HG03139 (cell line): ENCODE measurements around the gene NCKAP1.

ENCODE experiments used
- ATAC-seq: cut with Tn5 transposase; IDR thresholded peaks from one replicate; pipeline ENCODE4 v1.9.1; 2021; ENCODE audit not compliant: unreplicated experiment

NCKAP1 gene

DNA sequence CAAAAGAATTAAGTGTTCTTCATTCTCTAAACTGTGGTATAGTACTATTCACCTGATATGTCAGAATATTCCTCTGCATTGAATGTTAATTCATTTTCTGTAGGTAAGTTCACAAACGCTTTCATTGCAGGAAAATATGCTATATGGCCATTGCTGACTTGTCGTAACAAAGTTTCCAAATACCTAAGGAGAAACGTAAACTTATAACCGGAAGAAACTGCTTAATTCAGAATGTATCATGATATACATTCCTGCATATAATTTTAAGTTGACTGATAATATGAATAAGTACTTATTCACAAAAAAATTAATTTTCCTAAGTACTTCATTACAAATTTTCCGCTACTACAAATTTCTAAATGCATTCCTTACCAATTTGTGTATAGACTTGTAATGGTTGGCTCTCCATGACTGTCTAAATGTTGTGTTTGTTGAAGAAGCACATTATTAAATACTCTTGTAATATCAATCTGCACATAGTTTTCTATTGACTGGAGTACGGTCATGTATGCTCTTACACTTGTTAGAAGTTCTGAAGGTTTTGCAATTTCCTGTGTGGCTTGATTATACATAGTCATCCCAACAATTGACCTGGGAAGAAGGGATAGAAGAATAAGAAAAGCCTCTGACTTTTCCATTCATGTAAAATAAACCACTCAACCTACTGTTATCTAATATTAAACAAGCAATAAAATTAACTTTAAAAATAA, 85.4 kb downstream of the NCKAP1 start:
- no peak for ATAC-seq

- no peak for ATAC-seq
Measured at GRCh38 chr2:182951948-182952663, 86.2 kb downstream of the NCKAP1 start.

DNA sequence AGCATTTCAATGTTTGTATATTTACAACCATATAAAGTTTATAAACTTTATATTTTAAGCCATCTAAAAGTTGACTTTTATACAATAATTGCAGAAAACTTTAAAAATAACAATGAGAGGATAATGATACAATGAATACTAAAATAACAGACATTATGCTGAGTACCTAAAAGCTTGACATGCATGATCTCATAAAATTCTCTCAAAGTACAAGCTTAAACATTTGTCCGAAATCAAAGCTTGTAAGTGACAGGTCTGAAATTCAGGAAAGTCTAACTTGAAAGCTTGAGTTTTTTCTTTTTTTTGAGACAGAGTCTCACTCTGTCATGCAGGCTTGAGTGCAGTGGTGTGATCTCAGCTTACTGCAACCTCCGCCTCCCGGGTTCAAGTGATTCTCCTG, 87.7 kb downstream of the NCKAP1 start:
- no peak for ATAC-seq

DNA sequence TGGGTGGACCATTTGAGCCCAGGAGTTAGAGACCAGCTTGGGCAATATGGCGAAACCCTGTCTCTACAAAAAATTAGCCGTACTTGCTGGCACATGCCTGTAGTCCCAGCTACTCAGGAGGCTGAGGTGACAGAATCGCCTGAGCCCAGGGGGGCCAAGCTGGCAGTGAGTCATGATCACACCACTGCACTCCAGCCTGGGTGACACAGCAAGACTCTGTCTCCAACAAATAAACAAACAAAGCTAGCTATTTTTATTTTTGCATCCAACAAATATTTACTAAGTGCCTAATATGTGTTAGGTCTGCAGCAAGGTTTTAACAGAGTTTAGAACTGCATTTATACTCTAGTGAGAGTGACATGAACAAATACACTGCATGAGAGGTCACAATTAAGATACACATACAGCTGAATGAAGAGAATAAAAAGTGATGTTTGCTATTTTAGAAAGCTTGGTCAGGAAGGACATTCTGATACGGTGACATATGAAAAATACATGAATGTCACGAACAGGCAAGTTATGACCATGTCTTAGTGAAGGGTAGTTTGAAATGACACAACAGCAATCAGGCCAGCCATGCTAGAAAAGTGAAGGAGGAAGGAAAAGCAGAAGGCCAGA, 88.6 kb downstream of the NCKAP1 start:
- no peak for ATAC-seq

GRCh38 chr2:182949052-182949451, 89.2 kb downstream of the NCKAP1 start:
- ATAC-seq, result no peak

- ATAC-seq, result no peak
Measured at GRCh38 chr2:182946958-182947369, 91.3 kb downstream of the NCKAP1 start.

GRCh38 chr2:182943339-182943738, 94.9 kb downstream of the NCKAP1 start:
- ATAC-seq, result no peak

DNA sequence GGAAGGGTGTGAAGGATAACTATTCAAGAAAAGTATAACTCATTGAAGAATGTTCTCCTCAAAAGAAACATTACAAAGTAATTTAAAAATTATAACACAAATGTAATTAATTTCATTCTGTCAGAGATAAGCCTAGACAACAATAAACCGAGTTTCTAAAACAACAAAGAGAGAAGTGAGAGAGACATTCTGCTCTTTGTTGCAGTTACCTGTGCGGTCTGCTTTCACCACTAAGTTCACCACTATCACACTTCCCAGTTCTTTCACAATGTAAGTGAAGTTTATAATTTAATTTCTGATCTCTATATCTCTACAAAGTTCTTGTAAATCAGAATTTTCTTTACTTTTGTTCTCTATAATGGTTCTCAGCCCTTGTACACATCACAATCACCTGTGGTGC, 95.5 kb downstream of the NCKAP1 start:
- ATAC-seq, result no peak

- ATAC-seq, result no peak
Measured at GRCh38 chr2:182941919-182942318, 96.3 kb downstream of the NCKAP1 start.

- ATAC-seq, result no peak
Measured at GRCh38 chr2:182941121-182941722, 97.0 kb downstream of the NCKAP1 start.

DNA sequence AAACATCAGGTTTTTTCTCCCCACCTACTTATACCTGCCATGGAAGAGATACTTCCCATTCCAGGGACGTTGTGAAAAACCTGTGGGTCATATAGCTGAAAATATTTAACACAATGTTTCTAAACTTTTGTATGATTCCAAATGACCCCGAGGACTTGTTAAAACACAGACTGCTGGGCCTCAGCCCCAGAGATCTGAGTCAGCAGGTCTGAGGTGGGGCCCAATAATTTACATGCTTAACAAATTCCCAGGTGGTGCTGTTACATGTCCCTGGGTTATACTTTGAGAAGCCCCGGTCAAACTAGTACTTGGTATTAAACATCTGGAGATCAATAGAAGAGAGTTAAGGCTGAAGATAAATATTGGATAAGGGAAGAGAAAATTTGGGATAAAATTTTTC, 100.4 kb downstream of the NCKAP1 start:
- ATAC-seq, result no peak

DNA sequence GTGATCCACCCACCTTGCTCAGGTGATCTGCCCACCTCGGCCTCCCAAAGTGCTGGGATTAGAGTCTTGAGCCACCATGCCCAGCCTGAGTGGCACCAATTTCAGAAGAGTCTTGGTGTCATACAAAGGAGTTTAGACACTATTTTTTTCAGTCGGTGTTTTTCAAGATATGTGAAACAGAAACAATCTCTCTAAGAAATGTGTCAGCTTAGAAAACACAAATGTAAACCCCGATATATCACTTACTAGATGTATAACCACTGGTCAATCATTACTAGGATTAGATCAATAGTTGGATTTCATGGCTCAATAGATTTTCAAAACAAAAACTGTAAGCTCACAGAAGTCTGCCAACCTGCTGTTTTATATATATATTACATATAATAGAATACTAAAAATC, 104.6 kb downstream of the NCKAP1 start:
- ATAC-seq, result peak; percentile 75

DNA sequence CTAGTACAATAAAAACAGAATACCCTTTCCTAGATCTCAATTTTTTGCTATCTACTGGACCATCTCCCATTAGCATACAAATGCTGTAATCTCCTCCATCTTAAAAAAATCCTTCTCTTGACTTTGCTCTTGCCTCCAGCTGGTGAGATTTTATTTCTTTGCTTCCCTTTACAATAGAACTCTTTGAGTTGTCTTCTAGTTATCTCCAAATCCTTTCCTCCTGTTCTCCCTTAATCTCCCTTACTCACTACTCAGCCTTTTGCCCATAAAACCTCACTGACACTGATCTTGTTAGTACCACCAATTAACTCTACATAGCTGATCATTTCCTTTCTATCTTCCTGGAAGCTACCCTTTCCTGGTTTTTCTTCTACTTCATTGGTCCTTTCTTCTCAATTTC, 108.3 kb downstream of the NCKAP1 start:
- ATAC-seq, result no peak

DNA sequence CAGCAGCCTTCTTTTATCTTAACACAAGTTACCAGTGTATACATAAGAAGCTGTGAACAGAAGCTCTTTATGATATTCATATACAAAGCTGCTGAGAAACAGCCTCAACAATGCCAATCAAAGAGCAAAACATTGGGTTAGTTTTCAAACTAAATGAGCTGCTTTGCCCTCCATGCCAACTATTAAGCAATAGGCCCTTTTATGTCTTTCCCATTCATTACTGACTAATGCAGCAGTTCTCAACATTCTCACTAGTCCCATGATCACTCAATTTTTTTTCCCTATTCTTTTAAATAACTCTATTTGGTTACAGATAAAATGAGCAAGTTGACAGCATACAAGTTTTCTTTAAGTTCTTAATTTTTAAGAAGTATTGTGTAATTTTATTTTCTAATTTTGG, 114.0 kb downstream of the NCKAP1 start:
- ATAC-seq, result no peak

DNA sequence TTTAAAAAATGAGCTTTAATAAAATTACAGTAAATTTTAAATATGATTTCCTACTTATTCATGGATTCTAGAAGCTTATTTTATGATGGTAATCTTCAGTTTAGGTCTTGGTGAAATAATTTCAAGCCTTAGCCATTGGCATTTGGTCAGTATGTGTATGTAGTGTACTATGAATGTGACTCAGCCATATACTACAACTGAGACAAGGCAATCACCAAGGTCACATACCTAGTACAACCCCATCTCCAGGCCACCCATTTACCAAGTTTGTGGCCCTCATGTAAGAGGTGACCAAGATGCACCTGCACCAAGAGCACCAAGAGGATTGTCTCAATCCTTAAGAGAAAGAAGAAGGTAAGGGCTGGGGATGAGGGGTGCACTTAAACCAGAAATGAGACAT, 117.0 kb downstream of the NCKAP1 start:
- ATAC-seq, result no peak

GRCh38 chr2:182920631-182921056, 117.6 kb downstream of the NCKAP1 start:
- no peak for ATAC-seq

DNA sequence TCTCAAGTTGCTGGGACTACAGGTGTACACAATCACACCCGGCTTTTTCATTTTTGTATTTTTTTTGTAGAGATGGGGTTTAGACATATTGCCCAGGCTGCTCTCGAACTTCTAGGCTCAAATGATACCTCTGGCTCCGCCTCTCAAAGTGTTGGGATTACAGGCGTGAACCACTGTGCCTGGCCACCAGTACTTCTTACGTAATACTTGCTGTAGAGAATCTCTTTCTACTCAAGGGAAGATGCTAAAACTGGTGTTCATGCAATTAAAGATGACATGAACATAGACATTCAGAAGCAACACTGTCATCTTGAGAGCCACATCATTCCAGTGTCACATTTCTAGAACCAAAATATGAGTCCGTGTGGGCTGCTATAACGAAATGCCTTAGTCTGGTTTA, 118.2 kb downstream of the NCKAP1 start:
- no peak for ATAC-seq

GRCh38 chr2:182918961-182919652, 119.2 kb downstream of the NCKAP1 start:
- no peak for ATAC-seq

- no peak for ATAC-seq
Measured at GRCh38 chr2:182917924-182918323, 120.3 kb downstream of the NCKAP1 start.

- no peak for ATAC-seq
Measured at GRCh38 chr2:182916417-182916816, 121.8 kb downstream of the NCKAP1 start.
